ENCODE data around the gene CDK14. TPM values are rescaled to one million over a fixed set of nuclear protein-coding genes. Genes with fewer than 3 reads are reported as not detected.

Gene CDK14
- total and polyA plus RNA-seq, 2 of the 8 experiments (the other 6 are each of a cell fraction or from before 2014, with no cell fraction given): 5.5 to 47.3 TPM

DNA sequence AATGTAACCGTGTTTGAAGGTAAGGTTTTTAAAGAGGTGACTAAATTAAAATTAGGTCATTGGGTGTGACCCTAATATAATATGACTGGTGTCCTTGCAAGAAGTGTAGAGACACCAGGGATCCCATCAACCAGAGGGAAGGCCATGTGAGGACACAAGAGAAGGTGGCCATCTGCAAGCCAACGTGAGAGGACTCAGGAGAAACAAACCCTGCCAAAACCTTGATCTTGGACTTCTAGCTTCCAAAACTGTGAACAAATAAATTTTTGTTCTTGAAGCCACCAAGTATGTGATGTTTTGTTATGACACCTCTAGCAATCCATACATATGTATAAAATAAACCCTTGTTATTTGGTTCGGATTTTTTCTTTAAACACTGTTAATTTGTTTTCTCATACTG lies 144.3 kb downstream of the CDK14 start:
- Histone ChIP-seq H3K4me2 (ENCODE audit: insufficient read depth in 1 of 2, low read depth in 2 of 2, low read length in 2 of 2) (no peak overlapping the region), H3K23me2 (ENCODE audit: low read depth, low read length) (no peaks in the 10 kb centered on the region), H3K79me1 (ENCODE audit: low read depth, low read length) (no peaks in the 10 kb centered on the region), H4K8ac (ENCODE audit: extremely low read depth, insufficient read depth, low read length) (no peak overlapping the region), H4K5ac (ENCODE audit: insufficient read length, low read depth, low read length) (no peak overlapping the region), H3K36me3 (ENCODE audit: control insufficient read depth in 2 of 4, insufficient read depth in 4 of 4, low read length in 3 of 4) (no peaks in the 10 kb centered on the region), H2BK12ac (ENCODE audit: low read depth, low read length) (no peak overlapping the region), H2AK5ac (ENCODE audit: low read depth, low read length) (no peak overlapping the region), H3K79me2 (ENCODE audit: control insufficient read depth in 1 of 2, insufficient read depth in 2 of 2, low read length in 2 of 2) (no peaks in the 10 kb centered on the region), H3K9me3 (ENCODE audit: insufficient read depth in 2 of 2, low read depth in 1 of 2, low read length in 1 of 2) (no peaks in the 10 kb centered on the region), H2BK20ac (ENCODE audit: low read length) (no peak overlapping the region), H3K27me3 (replicated peaks in 1 of 4; ENCODE audit: control insufficient read depth in 3 of 4, extremely low read depth in 1 of 4, insufficient read depth in 3 of 4, low read length in 3 of 4) (no peaks in the 10 kb centered on the region), H3K9ac (replicated peaks in 1 of 4; ENCODE audit: extremely low read depth in 1 of 4, low read depth in 3 of 4, low read length in 3 of 4) (no peak overlapping the region), H2BK15ac (ENCODE audit: low read length) (no peak overlapping the region), H3K56ac (replicated peaks; ENCODE audit: insufficient read length, low read depth, low read length) (no peak overlapping the region), H4K91ac (replicated peaks; ENCODE audit: insufficient read length, low read length) (no peak overlapping the region), H2BK120ac (replicated peaks; ENCODE audit: low read depth, low read length) (no peak overlapping the region), H3K14ac (ENCODE audit: insufficient read length) (no peak overlapping the region), H4K20me1 (replicated peaks in 1 of 2; ENCODE audit: control insufficient read depth in 1 of 2, insufficient read depth in 2 of 2, low read length in 2 of 2) (no peaks in the 10 kb centered on the region), H3K4ac (replicated peaks; ENCODE audit: insufficient read length, low read depth, low read length) (no peak overlapping the region), H3K4me1 (replicated peaks in 1 of 4; ENCODE audit: control insufficient read depth in 3 of 4, insufficient read depth in 4 of 4, low read length in 3 of 4) (no peaks in the 10 kb centered on the region; a peak in 2 of 7 replicates), H3K18ac (ENCODE audit: extremely low read depth, low read length) (no peak overlapping the region), H2BK5ac (ENCODE audit: low read depth, low read length) (no peak overlapping the region), H2AFZ (ENCODE audit: low read length) (no peak overlapping the region), H3K27ac (ENCODE audit: low read depth, low read length) (no peak overlapping the region), H3K4me3 (ENCODE audit: extremely low read depth in 1 of 4, insufficient read depth in 2 of 4, low read depth in 3 of 4, low read length in 4 of 4) (no peak overlapping the region), H3K23ac (ENCODE audit: insufficient read length) (no peak overlapping the region)
- DNase-seq (ENCODE audit: low read depth in 1 of 2, low spot score in 2 of 2) (no peak), FAIRE-seq (no peak)
- ChIA-PET CTCF (ENCODE audit: partially characterized antibody) (no interaction called here), POLR2A (ENCODE audit: partially characterized antibody) (no interaction called here)
- WGBS, 2 experiments (ENCODE audit: extremely low coverage in 1 of 2, insufficient coverage in 1 of 2, insufficient read length in 1 of 2, insufficient replicate concordance in 2 of 2, low coverage in 1 of 2, low lambda C conversion rate in 2 of 2, missing lambda C conversion rate in 1 of 2): 91% methylated on average over 3 of the region's 3 CpGs; no CpG with 5 or more reads in 1 of the 2 experiments
- TF ChIP-seq TAF7 (optimal IDR thresholded peaks at IDR 0.05; ENCODE audit: borderline replicate concordance, low read depth, low read length) (no peak), YY1 (IDR thresholded peaks at IDR 0.05; ENCODE audit: low read depth, low read length) (no peak), SUZ12 (IDR thresholded peaks at IDR 0.05; ENCODE audit: low read length) (no peak), CHD1 (IDR thresholded peaks at IDR 0.05; ENCODE audit: low read depth, low read length) (no peak), POLR2A (IDR thresholded peaks at IDR 0.05; ENCODE audit: control extremely low read depth in 1 of 2, low read depth in 2 of 2, low read length in 2 of 2) (no peak), TBP (IDR thresholded peaks at IDR 0.05; ENCODE audit: low read depth, low read length) (no peak), SIX5 (IDR thresholded peaks at IDR 0.05; ENCODE audit: low read depth, low read length) (no peak), MAX (IDR thresholded peaks at IDR 0.05) (no peak), HDAC2 (IDR thresholded peaks at IDR 0.05; ENCODE audit: borderline replicate concordance in 1 of 2, low read depth in 2 of 2, low read length in 2 of 2) (no peak)
- TF ChIP-seq, protein P1, sequence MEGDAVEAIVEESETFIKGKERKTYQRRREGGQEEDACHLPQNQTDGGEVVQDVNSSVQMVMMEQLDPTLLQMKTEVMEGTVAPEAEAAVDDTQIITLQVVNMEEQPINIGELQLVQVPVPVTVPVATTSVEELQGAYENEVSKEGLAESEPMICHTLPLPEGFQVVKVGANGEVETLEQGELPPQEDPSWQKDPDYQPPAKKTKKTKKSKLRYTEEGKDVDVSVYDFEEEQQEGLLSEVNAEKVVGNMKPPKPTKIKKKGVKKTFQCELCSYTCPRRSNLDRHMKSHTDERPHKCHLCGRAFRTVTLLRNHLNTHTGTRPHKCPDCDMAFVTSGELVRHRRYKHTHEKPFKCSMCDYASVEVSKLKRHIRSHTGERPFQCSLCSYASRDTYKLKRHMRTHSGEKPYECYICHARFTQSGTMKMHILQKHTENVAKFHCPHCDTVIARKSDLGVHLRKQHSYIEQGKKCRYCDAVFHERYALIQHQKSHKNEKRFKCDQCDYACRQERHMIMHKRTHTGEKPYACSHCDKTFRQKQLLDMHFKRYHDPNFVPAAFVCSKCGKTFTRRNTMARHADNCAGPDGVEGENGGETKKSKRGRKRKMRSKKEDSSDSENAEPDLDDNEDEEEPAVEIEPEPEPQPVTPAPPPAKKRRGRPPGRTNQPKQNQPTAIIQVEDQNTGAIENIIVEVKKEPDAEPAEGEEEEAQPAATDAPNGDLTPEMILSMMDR (IDR thresholded peaks at IDR 0.05; ENCODE audit: control extremely low read depth in 1 of 3, insufficient read depth in 1 of 3, low read depth in 1 of 3, low read length in 3 of 3): no peak
- TF ChIP-seq, protein P2, sequence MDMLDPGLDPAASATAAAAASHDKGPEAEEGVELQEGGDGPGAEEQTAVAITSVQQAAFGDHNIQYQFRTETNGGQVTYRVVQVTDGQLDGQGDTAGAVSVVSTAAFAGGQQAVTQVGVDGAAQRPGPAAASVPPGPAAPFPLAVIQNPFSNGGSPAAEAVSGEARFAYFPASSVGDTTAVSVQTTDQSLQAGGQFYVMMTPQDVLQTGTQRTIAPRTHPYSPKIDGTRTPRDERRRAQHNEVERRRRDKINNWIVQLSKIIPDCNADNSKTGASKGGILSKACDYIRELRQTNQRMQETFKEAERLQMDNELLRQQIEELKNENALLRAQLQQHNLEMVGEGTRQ (IDR thresholded peaks at IDR 0.05; ENCODE audit: low read length): no peak
